GM19023 (cell line): ENCODE measurements around the gene EPS8.

Source experiments
- ATAC-seq: cut with Tn5 transposase; IDR thresholded peaks from one replicate; pipeline ENCODE4 v1.9.1; 2021; ENCODE audit warnings: mild to moderate bottlenecking, moderate library complexity; ENCODE audit not compliant: unreplicated experiment

The EPS8 gene

DNA sequence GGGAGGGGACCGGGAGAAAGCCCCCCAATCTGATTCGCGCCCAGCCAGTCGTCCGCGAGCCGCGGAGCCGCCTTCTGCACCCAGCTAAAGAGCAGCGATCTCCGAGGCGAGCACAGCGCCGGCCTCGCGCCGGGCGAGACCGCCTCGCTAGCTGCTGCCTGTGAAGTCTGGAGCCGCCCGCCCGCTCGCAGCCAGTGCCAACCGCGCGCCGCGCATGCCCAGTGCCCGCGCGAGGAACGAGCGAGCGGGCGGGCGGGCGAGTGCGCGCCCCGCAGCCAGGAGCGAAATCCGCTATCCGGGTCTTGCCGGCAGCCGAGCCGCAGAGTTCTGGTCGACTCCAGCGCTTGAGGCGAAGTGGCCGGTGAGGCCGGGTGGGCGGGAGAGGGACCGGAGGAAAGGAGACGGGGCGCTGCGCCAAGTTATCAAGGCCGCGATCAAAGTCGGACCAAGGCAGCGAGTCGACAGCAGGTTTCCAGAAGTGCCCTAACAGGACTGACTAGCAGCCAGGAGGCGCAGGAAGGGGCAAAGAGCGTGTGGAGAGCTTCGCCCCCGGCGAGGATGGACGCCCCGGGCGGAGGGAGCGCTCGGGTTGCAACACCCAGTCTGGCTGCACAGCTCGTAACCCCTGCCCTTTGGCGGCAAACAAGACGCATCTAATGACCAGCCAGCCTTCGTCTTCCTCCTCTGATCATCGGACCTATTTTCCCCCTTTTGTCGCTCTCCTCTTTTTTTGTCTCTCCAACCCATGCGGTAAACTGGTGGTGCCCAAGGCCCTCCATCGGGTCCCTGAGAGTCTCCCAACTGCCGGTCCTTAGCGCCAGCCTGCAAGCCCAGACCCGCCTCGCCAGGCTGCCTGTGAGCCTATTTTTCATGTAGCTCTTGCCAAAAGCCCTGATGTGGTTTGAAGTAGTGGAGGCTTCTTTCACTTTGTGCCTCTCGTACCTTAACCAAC lies at the start of gene EPS8:
Gene EPS8, minus strand, starts transcription at position 169 of the 952 bp plus-strand sequence. CDS start 106,437 bp downstream, outside the sequence.
- peak; percentile 85 for ATAC-seq

DNA sequence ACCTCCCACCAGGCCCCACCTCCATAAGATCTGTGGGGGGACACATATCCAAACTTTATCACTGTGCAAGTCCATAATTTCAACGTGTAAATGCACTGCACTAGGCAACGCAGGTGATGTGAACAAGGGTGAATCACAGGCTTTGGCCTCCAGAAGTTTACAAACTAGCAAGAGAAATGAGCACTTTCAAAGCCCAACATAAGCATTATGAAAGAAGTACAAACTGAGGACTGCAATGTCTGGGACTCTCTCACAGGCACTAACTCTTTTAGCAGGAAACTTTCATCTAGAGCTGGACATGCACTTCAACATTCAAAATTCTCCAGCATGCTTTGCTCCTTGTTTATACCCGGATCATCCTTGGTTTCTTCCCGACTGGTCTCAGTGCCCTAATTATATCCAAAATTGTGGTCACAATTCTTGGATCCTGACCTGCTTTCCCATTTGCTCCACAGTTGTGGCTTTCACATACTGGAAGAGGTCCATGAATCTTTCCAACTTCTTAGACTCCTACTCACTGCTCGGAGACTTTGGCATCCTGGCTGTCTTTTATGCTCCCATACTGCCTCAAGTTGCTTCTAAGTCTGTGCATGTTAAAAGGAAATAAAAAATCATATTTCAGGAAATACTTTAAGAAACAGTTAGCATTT lies 48.1 kb upstream of the EPS8 start:
- no peak for ATAC-seq

DNA sequence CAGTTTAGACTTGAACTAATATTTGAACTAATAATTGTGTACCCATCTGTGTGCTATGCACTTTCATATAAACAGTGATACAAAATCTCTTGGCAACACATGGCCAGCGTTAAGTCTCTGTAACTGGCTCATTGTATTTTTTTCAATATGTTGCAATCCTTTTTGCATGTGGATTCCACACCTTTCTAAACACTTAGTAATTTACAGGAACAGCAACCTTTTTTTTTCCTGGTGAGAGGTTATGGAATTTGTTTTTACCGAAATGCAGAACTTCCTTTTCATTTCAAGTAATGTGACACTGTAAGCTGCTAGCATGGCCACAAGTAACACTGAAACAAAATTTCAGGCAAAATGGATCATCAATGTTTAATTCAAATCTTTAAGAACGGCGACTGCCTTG lies 45.4 kb upstream of the EPS8 start:
- ATAC-seq = no peak

DNA sequence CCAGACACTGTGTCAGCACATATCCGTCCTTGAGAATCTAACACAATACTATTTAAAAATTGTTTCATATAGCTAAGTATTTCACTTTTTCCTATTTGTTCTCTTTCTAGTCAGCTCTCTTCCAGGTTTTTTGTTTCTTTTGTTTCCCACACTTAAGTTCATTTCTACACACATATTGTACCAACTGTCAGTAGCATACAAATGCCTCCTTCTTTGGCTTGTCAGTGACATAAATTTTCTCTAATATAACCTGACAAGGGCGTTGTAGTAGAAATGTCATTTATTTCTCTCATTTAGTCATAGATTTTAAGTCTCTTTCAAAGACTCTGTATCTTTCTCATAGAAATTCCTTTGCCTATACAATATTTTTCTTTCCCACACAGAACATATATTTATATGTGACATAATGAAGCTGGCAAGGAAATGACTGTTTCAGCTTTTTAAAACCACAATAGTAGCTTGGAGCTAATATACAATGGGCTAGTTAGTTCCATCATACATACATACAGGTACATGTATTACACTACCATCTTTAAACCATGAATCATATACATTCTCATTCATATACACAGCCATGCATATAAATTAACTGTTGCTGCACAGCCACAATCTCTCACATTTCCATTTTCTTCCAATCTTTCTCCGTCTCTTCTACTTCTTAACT lies 42.3 kb upstream of the EPS8 start:
- ATAC-seq = no peak

DNA sequence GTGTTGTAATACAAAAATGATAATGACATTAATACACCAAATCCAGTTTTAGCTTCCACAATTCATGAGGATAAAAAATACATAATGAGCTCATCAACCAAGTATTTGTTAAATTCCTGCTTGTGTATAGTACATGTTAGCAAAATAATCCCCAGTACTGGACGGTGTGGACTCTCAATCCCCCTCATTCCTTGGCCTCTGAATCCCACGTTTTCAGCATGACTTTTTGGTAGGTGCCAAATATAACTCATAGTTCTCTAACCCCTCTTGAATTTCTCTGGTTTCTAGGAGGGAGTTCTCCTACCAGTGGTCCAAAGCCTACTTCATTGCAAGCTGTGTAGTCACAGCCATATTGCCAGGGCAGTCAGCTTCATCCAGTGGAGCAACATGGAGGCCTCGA lies 41.4 kb upstream of the EPS8 start:
- ATAC-seq = no peak

DNA sequence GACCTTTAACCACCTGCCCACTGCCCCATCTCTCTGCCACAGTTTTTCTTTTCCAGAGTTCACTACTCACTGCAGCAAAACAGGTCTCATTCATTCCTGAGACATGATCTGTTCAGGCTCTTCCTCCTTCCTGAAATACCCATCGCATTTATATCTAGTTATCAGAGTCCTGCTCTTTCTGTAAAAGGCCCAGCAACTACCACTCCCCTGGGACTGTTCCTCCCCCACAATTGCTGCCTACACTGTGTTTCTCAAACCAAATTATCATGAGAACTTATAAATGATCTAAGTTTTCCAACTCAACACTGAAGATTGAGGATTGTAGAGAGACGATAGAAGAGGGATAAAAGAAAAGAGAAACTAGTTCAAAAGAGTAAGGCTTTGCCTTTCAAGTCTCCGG lies 40.8 kb upstream of the EPS8 start:
- ATAC-seq = no peak

DNA sequence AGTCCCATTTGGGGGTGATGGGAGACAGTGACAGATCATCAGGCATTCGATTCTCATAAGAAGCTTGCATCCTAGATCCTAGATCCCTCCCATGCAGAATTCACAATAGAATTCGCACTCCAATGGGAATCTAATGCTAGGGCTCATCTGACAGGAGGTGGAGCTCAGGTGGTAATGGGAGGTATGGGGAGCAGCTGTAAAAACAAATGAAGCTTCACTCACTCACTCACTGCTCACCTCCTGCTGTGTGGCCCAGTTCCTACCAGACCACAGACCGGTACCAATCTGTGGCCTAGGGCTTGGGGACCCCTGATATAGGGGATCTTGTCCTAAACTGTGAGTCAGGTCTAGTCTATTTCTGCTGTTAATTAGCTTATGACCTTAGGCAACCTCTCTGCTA lies 40.1 kb upstream of the EPS8 start:
- ATAC-seq = no peak

DNA sequence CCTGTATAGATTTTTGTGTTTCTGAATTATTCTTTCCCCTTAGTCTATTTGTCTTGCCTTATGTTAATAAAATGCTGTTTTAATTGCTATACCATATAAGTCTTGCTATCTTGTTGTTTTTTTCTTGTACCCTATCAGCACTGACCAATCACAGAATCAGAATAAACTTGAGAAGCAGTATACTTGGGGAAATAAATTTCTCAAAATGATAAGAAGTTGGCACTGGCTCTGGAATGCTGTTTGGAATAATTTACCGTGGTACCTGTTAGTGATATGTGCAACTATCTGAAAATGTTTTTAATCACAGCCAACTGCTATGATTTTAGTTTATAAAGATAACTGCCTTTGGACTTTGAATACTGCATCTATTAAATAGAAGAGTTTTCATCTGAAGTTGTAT lies 37.9 kb upstream of the EPS8 start:
- no peak for ATAC-seq

DNA sequence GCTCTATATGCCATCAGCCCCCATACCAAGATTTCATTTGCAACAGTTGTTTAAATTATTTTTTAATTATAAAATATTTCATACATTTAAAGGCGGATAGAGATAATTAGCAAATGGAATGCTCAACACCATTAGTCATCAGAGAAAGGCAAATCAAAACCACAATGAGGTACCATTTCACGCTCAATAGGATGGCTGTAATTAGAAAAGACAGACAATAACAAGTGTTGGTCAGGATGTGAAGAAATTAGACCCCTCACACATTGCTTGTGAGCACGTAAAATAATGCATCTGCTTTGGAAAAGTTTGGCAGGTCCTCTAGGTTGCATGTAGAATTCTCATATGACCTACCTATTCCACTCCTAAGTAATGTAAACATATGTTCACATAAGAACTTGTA lies 35.3 kb upstream of the EPS8 start:
- ATAC-seq = no peak

DNA sequence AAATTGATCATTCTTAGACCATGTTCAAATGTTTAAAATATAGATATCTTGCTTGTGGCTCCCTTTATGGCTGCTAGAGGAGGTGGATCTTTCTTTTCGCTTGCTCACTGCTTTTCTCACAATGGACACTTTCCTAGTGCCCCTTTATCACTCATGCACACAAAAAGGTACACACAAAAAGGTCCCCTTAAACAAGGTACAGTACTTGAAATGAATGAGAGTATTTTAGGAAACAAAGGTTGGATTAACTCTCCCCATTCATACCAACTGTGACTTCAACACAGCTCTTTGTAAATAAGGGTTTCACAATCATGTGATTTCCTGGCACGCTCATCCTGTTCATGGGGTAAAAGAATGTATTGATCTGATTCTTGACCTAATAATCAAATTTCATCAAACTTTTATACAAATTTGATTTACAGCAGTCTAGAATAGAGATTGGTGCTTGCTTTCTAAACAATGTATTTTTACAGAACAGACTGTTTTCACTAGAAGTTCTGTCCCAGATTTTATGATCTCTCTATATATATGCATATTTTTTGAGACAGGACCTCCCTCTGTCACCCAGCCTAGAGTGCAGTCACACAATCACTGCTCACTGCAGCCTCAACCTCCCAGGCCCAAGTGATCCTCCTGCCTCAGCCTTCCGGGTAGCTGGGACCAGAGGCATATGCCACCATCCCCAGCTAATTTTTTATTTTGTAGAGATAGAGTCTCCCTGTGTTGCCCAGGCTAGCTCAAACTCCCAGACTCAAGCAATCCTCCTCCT lies 34.4 kb upstream of the EPS8 start:
- ATAC-seq = no peak

DNA sequence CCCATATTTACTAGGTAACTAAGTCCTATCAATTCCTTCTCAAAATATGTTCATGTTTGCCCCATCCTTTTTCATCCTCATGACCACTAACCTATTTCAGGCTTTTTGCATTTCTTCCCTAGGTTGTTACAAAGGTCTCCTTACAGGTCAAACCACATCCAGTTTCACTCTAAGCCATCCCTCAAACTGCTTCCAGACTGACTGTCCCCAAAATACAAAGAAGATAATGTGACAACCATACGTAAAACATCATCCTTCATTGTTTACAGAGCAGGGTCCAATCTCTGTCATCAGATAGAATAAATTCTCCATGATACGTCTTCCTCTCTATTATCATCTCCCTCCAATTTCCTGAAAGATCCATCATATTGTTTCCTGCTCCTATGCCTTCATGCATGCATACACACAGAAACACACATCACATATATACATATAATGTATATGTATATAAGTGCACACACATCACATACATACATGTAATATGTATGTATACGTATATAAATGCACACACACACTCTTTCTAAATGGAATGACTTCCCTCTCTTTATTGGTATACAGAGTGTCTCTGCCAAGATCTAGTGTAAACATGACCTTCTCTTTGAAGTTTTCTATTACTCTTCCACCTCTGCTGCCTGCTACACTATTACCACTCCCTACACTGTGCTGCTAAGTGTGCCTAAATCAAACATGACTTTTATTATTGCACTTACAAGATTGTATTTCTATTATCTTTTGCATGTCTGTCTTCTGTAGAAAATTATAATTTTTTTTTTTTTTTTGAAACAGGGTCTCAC lies 30.7 kb upstream of the EPS8 start:
- ATAC-seq = no peak

DNA sequence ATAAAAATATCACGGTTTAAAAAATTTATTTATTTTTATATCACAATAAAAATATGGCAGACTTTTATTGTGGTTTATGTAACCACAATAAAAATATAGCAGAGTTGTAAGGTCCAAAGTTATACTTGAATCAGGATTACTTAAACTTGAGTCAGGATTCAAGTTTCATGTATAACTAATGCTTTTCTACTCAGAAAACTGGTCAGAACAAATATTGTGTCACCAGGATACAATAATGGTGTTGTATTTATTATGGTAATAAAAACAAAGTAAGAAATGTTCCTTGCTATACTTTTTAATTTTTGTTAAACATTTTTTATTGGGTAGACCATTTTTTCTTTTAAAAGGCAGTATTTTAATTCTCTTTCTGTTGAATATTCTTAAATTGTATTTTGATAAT lies 29.2 kb upstream of the EPS8 start:
- no peak for ATAC-seq

DNA sequence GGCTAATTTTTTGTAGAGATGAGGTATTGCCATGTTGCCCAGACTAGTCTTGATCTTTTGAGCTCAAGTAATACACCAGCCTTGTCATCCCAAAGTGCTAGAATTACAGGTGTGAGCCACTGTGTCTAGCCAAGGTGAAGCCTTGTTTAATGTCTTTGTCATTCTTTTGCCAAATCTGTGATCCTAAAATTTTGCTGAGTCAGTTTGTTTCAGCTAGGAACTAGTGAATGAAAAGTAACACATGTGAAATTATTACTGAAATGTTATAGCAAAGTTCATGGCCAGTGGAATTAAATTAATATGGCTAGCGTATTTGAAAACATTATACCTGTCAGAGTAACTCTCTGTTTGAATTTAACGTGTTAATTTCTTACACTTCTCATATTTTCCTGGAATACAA lies 26.5 kb upstream of the EPS8 start:
- ATAC-seq = no peak

DNA sequence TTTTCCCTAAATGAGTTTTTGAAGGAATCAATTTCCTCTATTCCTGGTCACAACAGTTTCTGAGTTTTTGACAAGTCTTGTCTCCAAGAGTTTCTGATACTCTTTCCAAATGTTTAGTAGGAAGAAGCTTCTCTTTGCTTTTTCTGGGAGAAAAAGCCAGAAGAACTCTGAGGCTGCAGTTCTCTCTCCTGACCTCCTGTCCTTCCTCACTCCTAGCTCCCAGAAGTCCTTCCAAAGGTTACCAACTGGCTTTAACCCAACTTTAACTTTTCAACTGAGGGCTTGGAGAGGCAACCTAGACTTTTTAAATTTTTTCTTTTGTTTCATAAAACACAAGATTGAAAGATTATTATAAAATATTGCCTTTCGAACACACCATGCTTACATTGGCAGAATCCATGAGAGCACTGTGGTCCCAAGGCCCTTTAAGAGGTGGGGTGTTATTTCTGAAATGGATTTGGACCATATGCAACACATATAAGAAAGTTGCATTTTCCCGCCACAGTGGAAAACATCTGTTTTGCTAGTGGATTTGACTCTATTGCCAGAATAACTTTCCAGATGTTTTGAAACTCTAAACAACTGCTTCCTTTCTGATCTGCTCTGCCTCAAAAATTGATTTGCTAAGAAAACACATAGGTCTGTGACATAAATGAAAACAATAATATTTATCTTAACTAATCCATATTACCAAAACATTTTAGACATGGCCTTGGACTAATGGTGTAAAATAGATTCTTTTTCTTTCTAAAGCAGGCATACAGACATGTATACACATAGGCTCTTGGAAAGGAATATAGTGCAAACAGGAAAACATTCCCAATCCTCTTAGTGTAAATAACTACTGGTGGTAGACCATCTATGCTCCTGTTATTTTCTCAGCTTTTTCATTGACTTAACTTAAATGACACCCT lies 22.3 kb upstream of the EPS8 start:
- no peak for ATAC-seq

DNA sequence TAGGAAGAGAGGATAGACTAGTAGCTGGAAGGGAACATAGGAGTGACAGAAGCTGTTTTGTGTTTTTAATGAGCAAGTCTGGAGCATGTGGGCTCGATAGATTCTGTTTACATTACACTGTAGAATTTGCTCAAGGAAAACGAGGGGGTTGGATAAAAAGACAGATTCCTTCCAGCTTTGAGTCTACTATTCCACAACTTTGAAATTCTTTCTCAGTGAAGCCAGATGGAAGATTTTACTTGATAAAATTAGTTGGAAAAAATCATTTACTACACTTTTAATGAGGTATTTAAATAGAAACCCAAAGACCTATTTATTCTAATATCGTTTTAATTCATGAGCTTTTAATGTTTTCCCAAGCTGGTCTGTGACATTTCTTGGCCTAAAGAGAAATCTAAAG lies 19.5 kb upstream of the EPS8 start:
- no peak for ATAC-seq

DNA sequence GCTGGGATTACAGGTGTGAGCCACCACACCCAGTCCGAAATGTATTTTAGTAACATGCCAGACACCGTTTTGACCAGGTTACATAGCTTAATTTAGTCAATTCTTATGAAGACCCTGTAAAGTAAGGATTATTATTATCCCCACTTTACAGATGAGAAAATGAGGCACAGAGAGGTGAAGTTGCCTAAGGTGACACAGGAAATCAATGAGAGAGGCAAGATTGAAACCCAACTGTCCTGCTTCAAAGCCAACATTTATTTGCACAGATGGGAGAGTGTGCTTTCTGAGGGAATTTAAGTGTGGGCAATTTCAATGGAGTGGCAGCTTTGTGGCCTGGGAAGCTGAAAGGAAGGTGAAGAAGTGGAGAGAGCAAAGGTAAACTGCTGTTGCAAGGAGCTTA lies 19.1 kb upstream of the EPS8 start:
- ATAC-seq = no peak

DNA sequence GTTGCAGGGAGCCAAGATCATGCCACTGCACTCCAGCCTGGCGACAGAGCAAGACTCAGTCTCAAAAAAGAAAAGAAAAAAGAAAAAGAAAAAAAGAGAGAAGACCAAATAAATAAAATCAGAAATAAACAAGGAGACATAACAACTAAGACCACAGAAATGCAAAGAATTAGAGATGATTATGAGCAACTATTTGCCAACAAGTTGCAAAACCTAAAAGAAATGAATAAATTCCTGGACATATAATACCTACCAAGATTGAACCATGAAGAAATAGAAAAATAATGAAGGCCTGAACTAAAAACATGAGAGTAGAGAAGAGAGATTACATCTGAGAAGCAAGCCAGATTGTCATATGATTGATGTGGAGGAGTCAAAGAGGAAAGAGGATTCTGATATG lies 17.6 kb upstream of the EPS8 start:
- ATAC-seq = no peak

DNA sequence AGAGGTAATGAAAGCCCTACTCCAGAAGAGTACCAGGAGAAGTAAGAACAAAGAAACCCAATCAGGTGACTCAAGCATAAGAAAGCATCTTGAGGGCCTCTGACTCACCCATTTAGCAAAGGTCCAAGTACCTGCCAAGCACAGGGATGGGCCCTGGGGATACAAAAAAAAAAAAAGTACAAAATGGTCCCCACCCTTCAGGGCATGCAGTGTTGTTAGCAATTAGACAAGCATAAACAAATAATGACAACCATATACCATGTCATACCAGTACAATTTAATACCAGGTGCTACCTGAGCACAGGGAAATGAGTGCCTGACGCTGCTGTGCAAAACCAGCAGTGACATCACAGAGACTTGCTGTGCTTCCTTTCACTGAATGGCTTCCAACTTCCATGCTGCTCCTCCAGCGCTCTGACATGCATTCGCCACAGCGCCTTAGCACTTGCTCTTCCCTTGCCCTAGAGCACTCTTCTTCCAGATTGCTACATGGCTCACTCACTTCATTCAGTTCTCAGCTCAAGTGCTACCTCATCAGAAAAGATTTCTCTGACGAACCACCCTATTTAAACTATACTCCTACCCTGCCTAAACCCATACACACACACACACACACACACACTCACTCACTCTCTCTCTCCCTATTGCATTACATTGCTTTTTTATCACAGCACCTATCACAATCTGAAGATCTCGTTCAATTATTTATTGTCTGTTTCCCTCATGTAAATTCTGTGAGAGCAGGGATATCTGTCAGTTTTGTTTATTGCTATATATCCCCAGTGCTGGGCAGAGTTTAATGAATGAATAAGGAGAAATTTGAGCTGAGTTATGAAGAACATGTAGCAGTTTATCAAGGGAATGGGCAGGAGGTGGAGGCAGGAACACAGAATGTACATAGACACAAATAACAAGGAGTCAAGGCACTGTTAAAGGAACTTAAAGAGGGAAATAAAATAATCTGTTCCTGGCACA lies 12.9 kb upstream of the EPS8 start:
- no peak for ATAC-seq
